PC-9 (cell line): ENCODE measurements around the gene MMP20. TPM values are rescaled to one million over a fixed set of nuclear protein-coding genes. Genes with fewer than 3 reads are reported as not detected.
A peak's percentile ranks its signal among the peaks of the same experiment; 100 is the strongest.
"Not testable (repeated sequence)": the region's sequence is repeated elsewhere in the genome, so short reads cannot be mapped to it uniquely, and the experiment has no call there.

Experiments used
- BruUV-seq: library from RNA; stranded (reverse); fragments of 400-500 nt; replicated peaks from 2 replicates; lab custom pipeline; 2021; lab: Mats Ljungman, UMichigan
- CTCF ChIA-PET: fragments of 300-600 bp; sonication (Branson Sonifier 250); formaldehyde crosslinking; loops from one replicate; lab custom pipeline; 2022; ENCODE audit warnings: antibody characterized with exemption; lab: Charles Lee
- POLR2A ChIA-PET: fragments of 300-600 bp; sonication (Branson Sonifier 250); formaldehyde crosslinking; loops from one replicate; lab custom pipeline; 2022; ENCODE audit warnings: antibody characterized with exemption; ENCODE audit not compliant: unreplicated experiment; lab: Charles Lee
- DNase-seq, 2 experiments: peaks; one replicate each; pipeline versions ENCODE4 v3.0.0 to v3.0.0-alpha.2; 2015 to 2022; ENCODE audit warnings: mixed read lengths in 1 of 2
- H2AFZ ChIP-seq: fragments of 200-600 bp; sonication (generic); 2 replicates; pipeline ENCODE4 v1.8.1; 2017; ENCODE audit warnings: antibody characterized with exemption
- H3F3A ChIP-seq: fragments of 200-600 bp; sonication (generic); 2 replicates; pipeline ENCODE4 v1.8.1; 2017; ENCODE audit warnings: antibody characterized with exemption, mild to moderate bottlenecking, low read depth; ENCODE audit not compliant: insufficient read depth
- H3K27ac ChIP-seq: fragments of 200-600 bp; sonication (generic); 2 replicates; pipeline ENCODE4 v1.6.1; 2016; ENCODE audit warnings: mixed run types
- H3K27me3 ChIP-seq: fragments of 200-600 bp; sonication (generic); 2 replicates; pipeline ENCODE4 v1.6.1; 2016; ENCODE audit warnings: low read depth, mixed run types; ENCODE audit not compliant: insufficient read depth
- H3K36me3 ChIP-seq: fragments of 200-600 bp; sonication (generic); 2 replicates; pipeline ENCODE4 v1.6.1; 2016; ENCODE audit warnings: low read depth, mixed run types
- H3K4me1 ChIP-seq: fragments of 200-600 bp; sonication (generic); replicated peaks from 2 replicates; pipeline ENCODE4 v1.6.1; 2016; ENCODE audit warnings: mixed run types; ENCODE audit not compliant: insufficient read depth
- H3K4me2 ChIP-seq: fragments of 200-600 bp; sonication (generic); 2 replicates; pipeline ENCODE4 v1.6.1; 2017; ENCODE audit warnings: mixed run types
- H3K4me3 ChIP-seq: fragments of 200-600 bp; sonication (generic); 2 replicates; pipeline ENCODE4 v1.6.1; 2016; ENCODE audit warnings: mixed run types
- H3K79me2 ChIP-seq: fragments of 200-600 bp; sonication (generic); 2 replicates; pipeline ENCODE4 v1.6.1; 2017; ENCODE audit warnings: low read depth, mixed run types
- H3K9me2 ChIP-seq: fragments of 200-600 bp; sonication (generic); 2 replicates; pipeline ENCODE4 v1.8.1; 2017; ENCODE audit warnings: mild to moderate bottlenecking; ENCODE audit not compliant: insufficient read depth
- H3K9me3 ChIP-seq: fragments of 200-600 bp; sonication (generic); 2 replicates; pipeline ENCODE4 v1.8.1; 2016; ENCODE audit warnings: low read depth; ENCODE audit not compliant: insufficient read depth
- H4K20me1 ChIP-seq: fragments of 200-600 bp; sonication (generic); 2 replicates; pipeline ENCODE4 v1.8.1; 2017; ENCODE audit not compliant: insufficient read depth
- EZH2 ChIP-seq: fragments of 200-600 bp; sonication (generic); IDR thresholded peaks from 2 replicates; pipeline ENCODE4 v1.8.0; 2017; ENCODE audit warnings: antibody characterized with exemption, low read depth
- intact Hi-C: fragments of 100-400 bp; cut with micrococcal nuclease; formaldehyde crosslinking; loops from one replicate; pipeline ENCODE4 v1.10.0; 2022; ENCODE audit not compliant: unreplicated experiment
- total RNA-seq: library from RNA; stranded (reverse); gene quantifications from 2 replicates; pipeline ENCODE4 v1.2.3, GENCODE V29; 2021
- TF ChIP-seq, protein P1 (sequence below): fragments of 200-600 bp; sonication (generic); conservative IDR thresholded peaks from 2 replicates; pipeline ENCODE4 v1.6.1; 2017; ENCODE audit warnings: mixed run types, antibody characterized with exemption, mild to moderate bottlenecking, moderate library complexity

Gene MMP20
- total RNA-seq, 1 experiment from 2014 or later: not detected

DNA sequence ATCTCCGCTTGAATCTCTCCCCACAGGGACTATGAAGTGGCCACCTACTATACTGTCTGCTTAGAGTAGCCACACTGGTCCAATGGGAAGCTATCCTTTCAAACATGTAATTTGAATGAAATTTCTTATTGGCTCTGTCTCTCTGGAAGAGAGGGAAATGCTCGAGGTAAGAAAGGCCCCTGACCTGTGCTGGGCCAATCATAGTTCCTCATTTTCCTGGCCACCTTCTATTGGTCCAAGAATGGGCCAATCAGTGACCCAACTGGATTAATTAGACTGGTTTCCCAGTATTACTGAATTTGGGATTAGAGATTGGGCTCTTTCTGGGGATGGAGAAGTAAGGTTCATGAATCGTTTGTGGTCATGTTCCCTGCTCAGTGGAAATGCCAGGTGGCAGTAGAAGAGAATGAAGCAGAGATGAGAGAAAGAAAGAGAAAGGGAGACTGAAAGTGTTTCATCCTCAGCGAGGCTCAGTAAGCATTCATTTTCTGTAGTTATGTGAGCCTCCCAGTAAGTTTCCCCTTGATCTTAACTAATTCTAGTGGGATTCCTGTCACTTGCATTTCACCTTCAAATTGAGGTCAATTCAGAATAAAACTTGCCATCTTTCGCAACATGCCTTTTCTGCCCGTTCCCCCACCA is 8.4 kb upstream of the MMP20 start:
- Histone ChIP-seq H3K36me3 (no peaks in the 10 kb centered on the region), H3K27me3 (no peaks in the 10 kb centered on the region), H3F3A (no peaks in the 10 kb centered on the region), H3K79me2 (no peaks in the 10 kb centered on the region), H3K4me1 (peaks cover 6% of the 10 kb centered on the region; the same call in 1 of the 2 replicates), H4K20me1 (no peaks in the 10 kb centered on the region), H3K4me3 (no peak overlapping the region), H3K27ac (no peak overlapping the region), H3K9me3 (no peaks in the 10 kb centered on the region), H3K9me2 (no peaks in the 10 kb centered on the region), H3K4me2 (no peak overlapping the region), H2AFZ (no peak overlapping the region)
- no peak for DNase-seq
- CTCF ChIA-PET: interaction anchor here (0.6 kb wide), 1 partner anchor 182 kb away, joined by 4 read pairs; no protein-coding TSS in a partner anchor
- POLR2A ChIA-PET: no interaction called here
- TF ChIP-seq, protein P1, sequence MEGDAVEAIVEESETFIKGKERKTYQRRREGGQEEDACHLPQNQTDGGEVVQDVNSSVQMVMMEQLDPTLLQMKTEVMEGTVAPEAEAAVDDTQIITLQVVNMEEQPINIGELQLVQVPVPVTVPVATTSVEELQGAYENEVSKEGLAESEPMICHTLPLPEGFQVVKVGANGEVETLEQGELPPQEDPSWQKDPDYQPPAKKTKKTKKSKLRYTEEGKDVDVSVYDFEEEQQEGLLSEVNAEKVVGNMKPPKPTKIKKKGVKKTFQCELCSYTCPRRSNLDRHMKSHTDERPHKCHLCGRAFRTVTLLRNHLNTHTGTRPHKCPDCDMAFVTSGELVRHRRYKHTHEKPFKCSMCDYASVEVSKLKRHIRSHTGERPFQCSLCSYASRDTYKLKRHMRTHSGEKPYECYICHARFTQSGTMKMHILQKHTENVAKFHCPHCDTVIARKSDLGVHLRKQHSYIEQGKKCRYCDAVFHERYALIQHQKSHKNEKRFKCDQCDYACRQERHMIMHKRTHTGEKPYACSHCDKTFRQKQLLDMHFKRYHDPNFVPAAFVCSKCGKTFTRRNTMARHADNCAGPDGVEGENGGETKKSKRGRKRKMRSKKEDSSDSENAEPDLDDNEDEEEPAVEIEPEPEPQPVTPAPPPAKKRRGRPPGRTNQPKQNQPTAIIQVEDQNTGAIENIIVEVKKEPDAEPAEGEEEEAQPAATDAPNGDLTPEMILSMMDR: no peak
- no peak for TF ChIP-seq EZH2
- intact Hi-C loops: no loop called here
- no TSS peak for BruUV-seq

DNA sequence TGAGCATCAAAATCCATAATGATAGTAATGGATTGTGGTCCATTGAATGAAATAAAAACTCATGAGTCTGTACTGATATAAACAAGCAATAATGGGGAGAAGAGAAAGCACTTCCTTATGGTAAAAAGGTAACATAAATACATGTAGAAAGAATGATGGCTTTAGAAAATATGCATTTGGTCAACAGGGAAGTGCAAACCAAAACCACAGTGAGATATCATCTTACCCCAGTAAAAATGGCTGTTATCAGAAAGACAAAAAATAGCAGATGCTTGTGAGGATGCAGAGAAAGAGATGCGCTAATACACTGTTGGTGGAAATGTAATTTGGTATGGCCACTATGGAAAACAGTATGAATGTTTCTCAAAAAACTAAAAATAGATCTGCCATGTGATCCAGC is 6.9 kb upstream of the MMP20 start:
- TF ChIP-seq, protein P1: no peak
- Histone ChIP-seq H3K27ac (no peak overlapping the region), H3K36me3 (no peaks in the 10 kb centered on the region), H3K9me3 (no peaks in the 10 kb centered on the region), H3K9me2 (no peaks in the 10 kb centered on the region), H3K4me2 (no peak overlapping the region), H3K4me3 (no peak overlapping the region), H3F3A (no peaks in the 10 kb centered on the region), H2AFZ (peak overlapping the region; percentile 41; the same call in 1 of the 2 replicates), H4K20me1 (no peaks in the 10 kb centered on the region), H3K4me1 (peaks cover 6% of the 10 kb centered on the region; the same call in 1 of the 2 replicates), H3K27me3 (no peaks in the 10 kb centered on the region), H3K79me2 (no peaks in the 10 kb centered on the region)
- CTCF ChIA-PET: no interaction called here
- DNase-seq: peak in 1 of 2 experiments; percentile 67
- BruUV-seq: no TSS peak
- POLR2A ChIA-PET: no interaction called here
- intact Hi-C loops: no loop called here

DNA sequence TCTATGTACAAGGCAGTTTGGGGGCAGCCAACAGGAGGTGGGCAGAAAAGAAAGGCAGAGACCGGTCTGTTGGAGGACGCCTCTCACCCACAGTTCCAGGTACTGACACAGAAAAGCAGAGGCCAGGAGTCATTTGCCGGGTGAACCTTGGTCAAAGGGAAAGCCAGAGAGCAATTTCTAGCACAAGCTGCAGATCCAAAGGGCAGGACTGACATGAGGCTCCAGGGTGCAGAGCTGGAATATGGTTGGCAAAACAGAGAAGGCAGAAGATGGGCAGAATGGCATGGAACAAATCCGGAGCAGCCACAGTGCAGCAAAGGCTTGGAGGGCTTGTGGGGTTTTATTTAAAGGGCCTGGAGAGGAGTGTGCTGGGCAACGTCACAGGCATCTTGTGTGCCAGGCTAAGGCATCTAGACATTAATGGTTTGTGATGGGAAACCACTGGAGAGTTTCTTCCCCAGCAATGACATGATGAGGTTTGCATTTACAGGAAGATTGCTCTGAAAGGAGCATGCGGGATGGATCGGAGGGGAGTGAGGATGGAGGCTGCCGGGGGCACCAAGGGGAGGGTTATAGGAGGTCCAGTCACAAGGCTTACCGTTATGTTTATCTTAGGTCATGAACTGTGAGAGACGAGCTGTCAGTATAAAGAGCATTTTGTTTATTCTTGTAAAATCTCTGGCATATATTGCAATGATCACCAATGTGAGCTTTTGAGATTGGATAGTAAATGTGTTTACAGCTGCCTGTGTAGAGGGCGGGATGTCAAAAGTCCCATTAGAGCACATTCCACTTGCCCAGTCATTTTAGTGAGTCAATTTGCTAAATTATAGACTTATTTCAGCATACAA is 5.7 kb upstream of the MMP20 start:
- Histone ChIP-seq H3K4me1 (peaks cover 6% of the 10 kb centered on the region; the same call in 1 of the 2 replicates), H3K9me3 (no peaks in the 10 kb centered on the region), H3K9me2 (no peaks in the 10 kb centered on the region), H3K36me3 (no peaks in the 10 kb centered on the region), H4K20me1 (no peaks in the 10 kb centered on the region), H2AFZ (no peak overlapping the region), H3K79me2 (no peaks in the 10 kb centered on the region), H3K4me3 (no peak overlapping the region), H3K4me2 (no peak overlapping the region), H3K27me3 (no peaks in the 10 kb centered on the region), H3F3A (no peaks in the 10 kb centered on the region), H3K27ac (no peak overlapping the region)
- BruUV-seq: no TSS peak
- intact Hi-C loops: no loop called here
- ChIA-PET CTCF (no interaction called here), POLR2A (no interaction called here)
- no peak for TF ChIP-seq EZH2
- TF ChIP-seq, protein P1: no peak
- DNase-seq: no peak

DNA sequence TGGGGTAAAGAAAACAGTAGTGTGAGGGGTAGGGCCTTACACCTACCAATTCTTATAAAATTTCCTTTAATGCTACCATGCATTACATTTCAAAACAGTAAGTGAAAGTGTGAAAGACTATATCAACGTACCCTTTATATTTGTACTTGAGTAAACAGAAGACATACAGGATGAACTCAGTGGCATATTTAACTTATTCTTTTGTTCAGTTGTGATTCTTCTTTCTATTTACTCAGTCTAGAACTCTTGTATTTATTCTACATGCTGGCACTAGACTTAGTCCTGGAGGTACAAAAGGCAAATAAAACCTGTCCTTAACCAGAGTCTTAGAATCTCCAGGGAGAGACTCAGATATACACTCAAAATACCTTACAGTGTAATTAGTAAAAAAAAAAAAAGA is 4.8 kb upstream of the MMP20 start:
- intact Hi-C loops, H3K36me3 ChIP-seq, H3K4me2 ChIP-seq, H3K79me2 ChIP-seq, BruUV-seq, H4K20me1 ChIP-seq, DNase-seq, CTCF ChIA-PET, POLR2A ChIA-PET, H3K27me3 ChIP-seq, H3F3A ChIP-seq, H3K4me1 ChIP-seq, H3K4me3 ChIP-seq, H3K9me2 ChIP-seq, H3K9me3 ChIP-seq, H3K27ac ChIP-seq, H2AFZ ChIP-seq: not testable (repeated sequence)
